Activated naive CD4-positive, alpha-beta T cell treated with anti-CD3 and anti-CD28 coated beads for 36 hours (primary cell): ENCODE results near the gene EDIL3. TPM values are rescaled to one million over a fixed set of nuclear protein-coding genes. Genes with fewer than 3 reads are reported as not detected.
"Not testable (repeated sequence)": the region's sequence is repeated elsewhere in the genome, so short reads cannot be mapped to it uniquely, and the experiment has no call there.

Experiments used
- CTCF ChIA-PET: fragments of 350-600 bp; sonication (Branson Sonifier 250); formaldehyde crosslinking; loops from one replicate; lab custom pipeline; 2021; ENCODE audit warnings: antibody characterized with exemption; lab: Charles Lee
- DNase-seq: peaks from one replicate; pipeline ENCODE4 v3.0.0-alpha.2; 2020
- H3K27ac Mint-ChIP-seq: one replicate; pipeline ENCODE4 v1.8.0; 2021; ENCODE audit warnings: mild to moderate bottlenecking, mixed read lengths
- H3K27me3 Mint-ChIP-seq: one replicate; pipeline ENCODE4 v1.8.0; 2021; ENCODE audit warnings: low read depth, mixed read lengths
- H3K36me3 Mint-ChIP-seq: one replicate; pipeline ENCODE4 v1.8.0; 2021; ENCODE audit warnings: low read depth, mixed read lengths
- H3K4me1 Mint-ChIP-seq: one replicate; pipeline ENCODE4 v1.8.0; 2021; ENCODE audit warnings: low read depth, mixed read lengths
- H3K4me3 Mint-ChIP-seq: one replicate; pipeline ENCODE4 v1.8.0; 2021; ENCODE audit warnings: mild to moderate bottlenecking, moderate library complexity, mixed read lengths
- H3K9me3 Mint-ChIP-seq: one replicate; pipeline ENCODE4 v1.8.0; 2021; ENCODE audit warnings: mixed read lengths
- intact Hi-C: fragments of 100-400 bp; cut with micrococcal nuclease; formaldehyde crosslinking; loops from one replicate; pipeline ENCODE4 v1.15.1; 2023
- total RNA-seq, 2 experiments: library from RNA; stranded (reverse); gene quantifications; one replicate each; pipeline ENCODE4 v1.2.3, GENCODE V29; 2021

Gene EDIL3
- total RNA-seq, 2 experiments from 2014 or later: not detected

DNA sequence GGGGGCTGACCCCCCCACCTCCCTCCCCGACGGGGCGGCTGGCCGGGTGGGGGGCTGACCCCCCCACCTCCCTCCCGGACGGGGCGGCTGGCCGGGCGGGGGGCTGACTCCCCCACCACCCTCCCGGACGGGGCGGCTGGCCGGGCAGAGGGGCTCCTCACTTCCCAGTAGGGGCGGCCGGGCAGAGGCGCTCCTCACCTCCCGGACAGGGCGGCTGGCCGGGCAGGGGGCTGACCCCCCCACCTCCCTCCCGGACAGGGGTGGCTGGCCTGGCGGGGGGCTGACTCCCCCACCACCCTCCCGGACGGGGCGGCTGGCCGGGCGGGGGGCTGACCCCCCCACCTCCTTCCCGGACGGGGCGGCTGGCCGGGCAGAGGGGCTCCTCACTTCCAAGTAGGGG lies 72.4 kb downstream of the EDIL3 start:
- H3K27me3 Mint-ChIP-seq, CTCF ChIA-PET, DNase-seq, H3K36me3 Mint-ChIP-seq, intact Hi-C loops, H3K9me3 Mint-ChIP-seq, H3K27ac Mint-ChIP-seq, H3K4me3 Mint-ChIP-seq, H3K4me1 Mint-ChIP-seq: not testable (repeated sequence)

DNA sequence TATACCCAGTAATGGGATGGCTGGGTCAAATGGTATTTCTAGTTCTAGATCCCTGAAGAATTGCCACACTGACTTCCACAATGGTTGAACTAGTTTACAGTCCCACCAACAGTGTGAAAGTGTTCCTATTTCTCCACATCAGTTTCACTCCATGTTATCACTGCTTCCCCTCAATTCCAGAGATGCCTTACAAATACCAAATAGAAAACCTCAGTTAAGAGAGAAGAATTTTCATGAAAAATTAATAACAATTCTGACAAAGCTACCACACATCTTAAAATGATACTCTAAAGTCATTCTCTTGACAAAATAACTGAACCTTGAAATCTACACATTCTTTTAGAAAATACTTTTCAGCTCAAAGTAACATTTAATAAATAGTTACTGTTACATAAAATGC lies 74.8 kb downstream of the EDIL3 start:
- intact Hi-C loops, H3K27ac Mint-ChIP-seq, H3K36me3 Mint-ChIP-seq, CTCF ChIA-PET, H3K9me3 Mint-ChIP-seq, H3K4me3 Mint-ChIP-seq, H3K4me1 Mint-ChIP-seq, DNase-seq, H3K27me3 Mint-ChIP-seq: not testable (repeated sequence)

DNA sequence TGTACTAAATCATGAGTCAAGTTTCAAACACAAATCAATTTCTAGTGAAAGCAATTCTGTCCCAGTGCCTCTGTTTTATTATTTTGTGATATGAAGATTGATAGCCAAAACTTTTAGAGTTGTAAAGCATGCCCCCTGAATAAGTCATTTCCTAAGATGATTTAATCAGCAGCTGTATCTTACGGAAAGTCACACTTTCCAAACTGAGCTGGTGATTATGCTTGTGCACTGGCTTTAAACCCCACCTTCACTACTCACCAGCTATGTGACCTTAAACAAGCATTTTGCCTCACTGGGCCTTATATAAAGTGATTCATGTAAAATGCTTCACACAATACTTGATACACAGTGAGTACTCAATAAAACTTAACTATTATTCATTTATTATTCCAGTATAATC lies 78.1 kb downstream of the EDIL3 start:
- peaks cover 2% of the 10 kb centered on the region for H3K9me3 Mint-ChIP-seq
- H3K27me3 Mint-ChIP-seq: no peaks in the 10 kb centered on the region
- H3K36me3 Mint-ChIP-seq: no peaks in the 10 kb centered on the region
- intact Hi-C loops: no loop called here
- DNase-seq: no peak
- CTCF ChIA-PET: no interaction called here
- H3K4me3 Mint-ChIP-seq: no peak overlapping the region
- H3K4me1 Mint-ChIP-seq: no peaks in the 10 kb centered on the region
- H3K27ac Mint-ChIP-seq: no peak overlapping the region

DNA sequence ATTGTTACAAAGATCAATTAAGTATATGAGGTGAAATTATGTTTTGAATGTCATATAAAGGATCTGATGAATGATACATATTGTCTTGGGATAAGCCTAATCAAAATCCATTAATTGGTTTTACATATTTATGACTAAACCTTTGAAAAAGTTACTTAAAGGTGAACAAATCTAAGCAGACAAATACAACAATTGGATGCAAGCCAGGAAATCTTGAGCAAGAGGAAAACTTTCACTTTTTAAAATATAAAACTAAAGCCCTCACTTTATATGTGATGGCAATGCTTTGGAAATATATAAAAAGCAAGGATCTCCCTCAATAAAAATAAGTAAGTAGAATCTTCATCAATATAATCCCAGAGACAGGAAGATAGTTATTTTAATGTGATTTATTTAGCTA lies 80.1 kb downstream of the EDIL3 start:
- Mint-ChIP-seq H3K27me3 (no peaks in the 10 kb centered on the region), H3K9me3 (no peaks in the 10 kb centered on the region), H3K27ac (no peak overlapping the region), H3K4me1 (no peaks in the 10 kb centered on the region), H3K36me3 (no peaks in the 10 kb centered on the region), H3K4me3 (no peak overlapping the region)
- intact Hi-C loops: no loop called here
- DNase-seq: no peak
- CTCF ChIA-PET: no interaction called here

DNA sequence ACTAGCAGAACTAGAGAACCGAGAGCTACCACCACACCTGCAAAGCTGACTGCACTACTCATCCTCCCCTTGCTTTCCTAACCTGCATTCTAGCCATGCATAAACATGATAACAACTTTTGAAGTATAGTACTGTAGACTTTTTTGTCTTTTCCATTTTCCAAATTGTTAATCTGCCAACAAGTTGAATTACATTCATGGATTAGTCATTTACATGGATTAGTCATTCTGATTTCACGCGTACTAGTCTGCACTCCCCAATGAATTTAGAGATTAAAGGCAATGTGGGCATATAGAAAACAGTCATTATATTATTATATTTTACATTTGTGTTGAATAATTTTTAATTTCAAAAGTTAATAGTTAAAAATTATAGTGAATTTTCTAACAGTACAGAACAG lies 81.4 kb downstream of the EDIL3 start:
- no peaks in the 10 kb centered on the region for H3K9me3 Mint-ChIP-seq
- no peaks in the 10 kb centered on the region for H3K27me3 Mint-ChIP-seq
- H3K4me3 Mint-ChIP-seq: no peak overlapping the region
- H3K4me1 Mint-ChIP-seq: no peaks in the 10 kb centered on the region
- DNase-seq: no peak
- H3K36me3 Mint-ChIP-seq: no peaks in the 10 kb centered on the region
- intact Hi-C loops: no loop called here
- CTCF ChIA-PET: no interaction called here
- no peak overlapping the region for H3K27ac Mint-ChIP-seq

DNA sequence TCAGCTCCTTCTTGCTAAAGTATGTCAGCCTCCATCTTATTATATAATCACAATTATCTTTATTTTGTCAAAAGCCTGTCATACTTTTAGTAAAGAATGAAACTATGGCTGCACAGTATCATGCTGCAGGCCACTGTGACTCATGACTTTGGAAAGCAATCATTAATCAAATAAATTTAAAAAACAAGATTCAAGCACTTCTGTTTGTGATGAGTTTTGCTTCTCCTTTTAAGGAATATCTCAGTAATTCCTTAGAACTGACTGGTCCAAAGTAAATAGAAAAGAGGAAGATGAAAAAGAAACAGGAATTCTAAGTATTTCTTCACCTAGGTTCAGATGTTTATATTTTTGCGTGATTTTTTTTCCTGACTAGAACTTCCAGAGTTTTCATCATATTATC lies 83.1 kb downstream of the EDIL3 start:
- H3K36me3 Mint-ChIP-seq: no peaks in the 10 kb centered on the region
- no peaks in the 10 kb centered on the region for H3K4me1 Mint-ChIP-seq
- H3K27me3 Mint-ChIP-seq: no peaks in the 10 kb centered on the region
- H3K4me3 Mint-ChIP-seq: no peak overlapping the region
- intact Hi-C loops: no loop called here
- no peak for DNase-seq
- H3K27ac Mint-ChIP-seq: no peak overlapping the region
- no peaks in the 10 kb centered on the region for H3K9me3 Mint-ChIP-seq
- CTCF ChIA-PET: no interaction called here

DNA sequence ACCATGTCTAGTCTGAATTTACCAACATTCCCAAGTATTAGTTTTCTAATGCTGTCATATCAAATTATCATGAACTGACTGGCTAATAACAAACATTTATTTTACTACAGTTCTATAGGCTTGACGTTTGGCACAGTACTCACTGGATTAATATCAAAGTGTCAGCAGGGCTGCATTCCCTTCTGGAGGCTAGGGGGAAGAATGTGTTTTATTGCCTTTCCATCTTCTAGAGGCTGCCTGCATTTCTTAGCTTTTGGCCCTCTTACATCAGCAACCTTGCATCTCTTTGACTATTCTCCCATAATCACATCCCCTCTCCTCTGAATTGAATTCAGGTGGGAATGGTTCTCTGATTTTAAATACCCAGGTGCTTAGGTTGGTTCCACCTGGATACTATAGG lies 84.7 kb downstream of the EDIL3 start:
- Mint-ChIP-seq H3K27me3 (no peaks in the 10 kb centered on the region), H3K36me3 (no peaks in the 10 kb centered on the region), H3K4me3 (no peak overlapping the region), H3K4me1 (no peaks in the 10 kb centered on the region), H3K27ac (no peak overlapping the region), H3K9me3 (no peaks in the 10 kb centered on the region)
- CTCF ChIA-PET: interaction anchor here (0.6 kb wide), 1 partner anchor 855 kb away, joined by 3 read pairs; no protein-coding TSS in a partner anchor
- DNase-seq: no peak
- intact Hi-C loops: no loop called here

DNA sequence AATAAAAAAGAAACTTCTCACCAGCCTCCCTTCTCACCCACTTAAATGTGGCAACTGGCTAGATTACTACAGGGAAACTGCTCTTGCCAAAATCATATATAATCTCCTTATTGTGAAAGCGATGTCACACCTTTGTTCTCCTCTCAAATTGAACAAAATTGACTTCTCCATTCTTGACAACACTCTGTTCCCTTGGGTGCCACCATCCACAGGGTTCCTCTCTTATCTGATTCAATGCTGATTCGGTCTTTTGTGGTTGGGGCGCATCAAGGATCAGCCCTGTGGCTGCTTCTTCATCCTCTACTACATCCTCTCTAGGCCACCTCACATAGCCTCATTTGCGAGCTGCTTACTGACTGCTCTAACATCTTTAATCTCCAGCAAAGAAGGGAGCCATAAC lies 86.1 kb downstream of the EDIL3 start:
- Mint-ChIP-seq H3K9me3 (no peaks in the 10 kb centered on the region), H3K27me3 (no peaks in the 10 kb centered on the region), H3K4me3 (no peak overlapping the region), H3K36me3 (no peaks in the 10 kb centered on the region), H3K27ac (no peak overlapping the region), H3K4me1 (no peaks in the 10 kb centered on the region)
- CTCF ChIA-PET: interaction anchor here (0.7 kb wide), 1 partner anchor 30 kb away, joined by 3 read pairs; no protein-coding TSS in a partner anchor
- no peak for DNase-seq
- intact Hi-C loops: no loop called here

DNA sequence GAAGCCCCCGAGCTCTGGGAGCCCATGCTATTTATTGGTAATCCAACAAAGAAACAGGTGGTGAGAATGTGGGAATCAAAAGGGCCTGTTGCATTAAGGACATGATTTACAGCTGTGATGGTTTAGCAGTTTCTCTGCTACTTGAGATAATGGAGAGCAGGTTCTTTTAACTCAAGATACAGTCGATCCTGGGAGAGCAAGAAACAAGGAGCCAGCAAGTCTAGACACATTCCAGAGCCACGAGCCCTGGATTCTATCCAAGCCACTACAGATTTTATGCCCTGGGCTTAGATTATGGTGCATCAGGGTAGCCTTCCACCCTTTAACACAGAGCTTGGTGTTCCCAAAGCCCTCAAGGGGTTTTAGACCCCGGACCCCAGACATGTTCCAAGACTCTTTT lies 87.0 kb downstream of the EDIL3 start:
- H3K4me3 Mint-ChIP-seq, DNase-seq, H3K9me3 Mint-ChIP-seq, CTCF ChIA-PET, intact Hi-C loops, H3K4me1 Mint-ChIP-seq, H3K27ac Mint-ChIP-seq, H3K27me3 Mint-ChIP-seq, H3K36me3 Mint-ChIP-seq: not testable (repeated sequence)

DNA sequence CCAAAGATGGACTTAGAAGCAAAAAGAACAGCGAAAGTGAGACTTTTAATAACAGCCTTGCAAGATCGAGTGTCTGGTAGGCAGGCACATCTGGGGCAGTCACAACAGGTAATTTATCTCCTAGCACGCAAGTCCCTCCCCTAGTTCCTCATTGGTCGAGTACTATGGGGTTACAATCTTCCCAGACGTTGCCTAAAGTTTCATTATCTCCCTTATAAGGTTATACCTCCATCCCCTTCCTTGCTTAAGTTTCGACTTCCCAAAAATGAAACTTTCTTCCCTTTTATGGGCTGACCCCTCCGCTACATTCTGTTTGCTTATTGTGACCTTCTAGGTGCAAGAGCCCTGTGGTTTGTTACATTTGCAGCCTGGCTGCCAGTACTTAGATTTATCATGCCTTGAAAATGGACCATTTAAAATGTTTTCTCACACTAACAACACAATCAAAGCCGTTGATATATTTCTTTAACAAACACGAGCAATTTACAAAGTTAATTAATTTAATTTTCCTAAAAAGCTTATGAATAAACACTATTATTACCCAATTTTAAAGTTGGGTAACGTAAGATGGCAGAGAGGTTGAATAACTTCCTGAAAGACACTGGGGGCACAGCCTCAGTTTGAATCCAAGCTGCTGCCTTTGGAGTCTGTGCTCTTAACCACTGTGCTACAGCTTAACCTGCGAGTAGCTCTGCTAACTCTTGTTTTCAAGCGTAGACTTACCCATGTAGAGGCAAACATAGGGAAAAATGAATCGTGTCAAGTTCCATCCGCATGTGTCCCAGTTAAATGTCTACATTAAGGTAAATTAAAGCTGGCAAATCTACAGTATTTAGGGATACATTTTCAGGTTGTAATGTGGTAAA lies 91.7 kb downstream of the EDIL3 start:
- Mint-ChIP-seq H3K4me3 (no peak overlapping the region), H3K9me3 (no peaks in the 10 kb centered on the region), H3K27me3 (no peaks in the 10 kb centered on the region), H3K27ac (no peak overlapping the region), H3K36me3 (no peaks in the 10 kb centered on the region), H3K4me1 (no peaks in the 10 kb centered on the region)
- CTCF ChIA-PET: no interaction called here
- DNase-seq: no peak
- intact Hi-C loops: no loop called here

DNA sequence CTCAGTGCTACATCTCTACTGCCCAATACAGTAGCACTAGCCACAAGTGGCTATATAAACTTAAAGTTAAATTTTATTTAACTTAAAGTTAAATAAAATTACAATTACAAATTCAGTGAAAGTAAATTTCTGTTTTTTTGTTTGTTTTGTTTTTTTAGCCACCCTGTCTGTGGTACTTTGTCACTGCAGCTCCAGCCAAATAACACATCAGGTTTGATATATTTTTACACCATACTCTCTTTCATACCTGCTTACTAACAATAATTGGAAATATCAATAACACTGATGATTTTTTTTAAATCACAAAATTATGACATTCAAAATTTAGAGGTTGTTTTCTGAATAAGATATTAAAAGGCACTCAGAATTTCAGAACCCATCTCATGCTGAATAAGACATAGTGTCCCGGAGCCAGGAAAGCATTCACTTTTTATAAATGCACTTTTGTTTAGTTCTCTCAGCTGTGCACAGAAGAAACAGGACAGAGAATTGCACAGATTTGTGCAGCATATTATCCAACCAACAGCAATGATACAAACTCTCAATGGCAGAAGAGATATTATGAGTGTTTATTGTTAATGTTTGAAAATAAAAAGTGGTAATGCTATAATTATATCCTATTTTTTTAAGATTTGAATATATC lies 92.6 kb downstream of the EDIL3 start:
- no peak for DNase-seq
- Mint-ChIP-seq H3K36me3 (no peaks in the 10 kb centered on the region), H3K4me3 (no peak overlapping the region), H3K27ac (no peak overlapping the region), H3K9me3 (no peaks in the 10 kb centered on the region), H3K27me3 (no peaks in the 10 kb centered on the region), H3K4me1 (no peaks in the 10 kb centered on the region)
- CTCF ChIA-PET: interaction anchor here (0.6 kb wide), 1 partner anchor 386 kb away, joined by 4 read pairs; no protein-coding TSS in a partner anchor
- intact Hi-C loops: no loop called here

DNA sequence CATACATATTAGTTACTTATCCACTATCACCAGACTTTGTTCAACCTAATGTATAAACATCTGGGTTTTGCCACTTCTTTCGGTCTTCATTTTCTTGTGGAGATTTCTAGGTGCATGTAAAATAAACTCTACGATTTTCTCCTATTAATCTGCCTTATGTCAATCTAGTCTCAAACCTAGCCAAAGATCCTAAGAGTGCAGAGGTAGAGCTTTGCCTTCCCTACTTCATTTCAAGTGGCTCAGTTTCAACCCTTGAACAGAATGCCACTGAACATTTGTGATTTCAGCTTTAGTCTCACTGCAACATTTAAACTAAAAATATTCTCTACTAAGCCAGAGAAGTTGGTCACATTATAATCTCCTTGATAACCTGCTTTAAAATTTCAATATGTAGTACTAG lies 94.0 kb downstream of the EDIL3 start:
- intact Hi-C loops: no loop called here
- no peaks in the 10 kb centered on the region for H3K9me3 Mint-ChIP-seq
- H3K36me3 Mint-ChIP-seq: no peaks in the 10 kb centered on the region
- no peak overlapping the region for H3K4me3 Mint-ChIP-seq
- H3K27ac Mint-ChIP-seq: no peak overlapping the region
- no peaks in the 10 kb centered on the region for H3K4me1 Mint-ChIP-seq
- DNase-seq: no peak
- CTCF ChIA-PET: no interaction called here
- no peaks in the 10 kb centered on the region for H3K27me3 Mint-ChIP-seq

DNA sequence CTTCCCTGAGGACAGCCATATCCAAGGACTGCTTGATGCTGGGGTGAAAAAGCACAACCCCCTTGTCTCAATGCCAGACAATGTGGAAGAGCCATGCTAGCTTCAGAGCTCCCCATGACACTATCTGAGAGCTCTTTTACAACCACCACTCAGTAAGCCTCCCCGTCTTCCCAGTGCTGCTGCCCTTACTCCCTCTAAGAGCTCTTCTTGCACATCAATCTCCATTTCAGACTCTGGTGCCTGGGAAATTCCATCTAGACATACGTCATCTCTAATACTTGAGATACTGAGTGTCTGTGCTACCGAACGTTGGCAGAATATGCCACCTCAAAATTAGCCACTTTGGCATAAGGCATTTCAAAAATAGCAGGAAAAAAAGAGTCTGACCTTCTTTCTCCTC lies 94.5 kb downstream of the EDIL3 start:
- no peaks in the 10 kb centered on the region for H3K27me3 Mint-ChIP-seq

More for the DNA sequence above, 94.5 kb downstream of the EDIL3 start:
- Mint-ChIP-seq H3K4me1 (no peaks in the 10 kb centered on the region), H3K4me3 (no peak overlapping the region), H3K9me3 (no peaks in the 10 kb centered on the region), H3K27ac (no peak overlapping the region), H3K36me3 (no peaks in the 10 kb centered on the region)
- CTCF ChIA-PET: no interaction called here
- intact Hi-C loops: no loop called here
- no peak for DNase-seq
